Ovary (tissue), 9 donors: Measurements from ENCODE around the gene POLN. TPM values are rescaled to one million over a fixed set of nuclear protein-coding genes. Genes with fewer than 3 reads are reported as not detected.

ENCODE experiments used
- DNase-seq, 5 donors: peaks; one replicate each; pipeline ENCODE4 v3.0.0-alpha.2; 2019 to 2020
- H3K27ac ChIP-seq, 2 donors: fragments of 200-600 bp; one replicate each; pipeline versions ENCODE4 v1.5.1 to v1.8.0; 2019 to 2022
- H3K27me3 ChIP-seq: fragments of 200-600 bp; one replicate; pipeline ENCODE4 v1.8.0; 2022
- H3K36me3 ChIP-seq: fragments of 200-600 bp; sonication (generic); one replicate; pipeline ENCODE4 v1.5.1; 2019
- H3K4me1 ChIP-seq: one replicate; pipeline ENCODE4 v1.8.1; 2013; ENCODE audit warnings: mild to moderate bottlenecking, moderate library complexity; ENCODE audit not compliant: insufficient read depth
- H3K4me3 ChIP-seq: fragments of 200-600 bp; sonication (generic); one replicate; pipeline ENCODE4 v1.5.1; 2017
- H3K9me3 ChIP-seq, 2 donors: fragments of 200-600 bp in 1 of 2; sonication (generic) in 1 of 2; one replicate each; pipeline versions ENCODE4 v1.5.1 to v1.8.1; 2013 to 2019; ENCODE audit warnings: mild to moderate bottlenecking in 1 of 2, moderate library complexity in 1 of 2
- EP300 ChIP-seq: sonication (generic); formaldehyde crosslinking; IDR thresholded peaks from one replicate; pipeline ENCODE4 v1.6.1; 2017; ENCODE audit warnings: antibody characterized with exemption
- POLR2A ChIP-seq: fragments of 450-650 bp; IDR thresholded peaks from one replicate; pipeline ENCODE4 v1.6.1; 2017; ENCODE audit warnings: antibody characterized with exemption, mild to moderate bottlenecking, moderate library complexity
- WGBS, 3 donors: extraction: QIAGEN DNeasy Blood & Tissue Kit in 1 of 3; methylation state at CpG; one replicate each; pipeline versions ENCODE4 v1.1.5 to v1.1.7; 2013 to 2017; 5-methylcytosine and 5-hydroxymethylcytosine counted together
- intact Hi-C, 4 donors: fragments of 100-400 bp; cut with DNase I; formaldehyde crosslinking; loops; one replicate each; pipeline versions ENCODE4 v1.11.0 to v1.15.1; 2022 to 2023
- polyA plus RNA-seq, 2 donors: library from polyadenylated mRNA; stranded (reverse); fragments of 200-250 nt in 1 of 2; fragments of 350-450 nt in 1 of 2; fragmentation: Illumina TruSeq in 1 of 2; extraction: RNeasy Lipid Tissue Mini Kit (QIAGEN cat#74804) in 1 of 2; gene quantifications; one replicate each; pipeline ENCODE4 v1.2.3, GENCODE V29; 2013 to 2014
- total RNA-seq, 7 donors: library from RNA; depleted of rRNA in 2 of 7; stranded (reverse); fragments of >200 nt in 2 of 7; fragmentation: NEBNext Ultra II Directional in 3 of 7; extraction: Animal tissue kit (Norgen Biotek cat#: 25700) in 3 of 7; gene quantifications; one replicate each; pipeline versions ENCODE4 v1.1.0 to v1.2.4, GENCODE V29; 2016 to 2023
- TF ChIP-seq, protein P1 (sequence below), 3 donors: fragments of 450-650 bp in 2 of 3; fragments of 200-600 bp in 1 of 3; IDR thresholded peaks; one replicate each; pipeline versions ENCODE4 v1.5.1 to v1.8.0; 2016 to 2022; ENCODE audit warnings: antibody characterized with exemption in 3 of 3, mild to moderate bottlenecking in 1 of 3
- donor health status: DM: no; HTN: no; CAD: no; lungs with moderate emphysema.
- donor health status: DM: no; HTN: no; CAD: no.
- donor health status: Bipolar disorder and iron deficiency.
- donor health status: DM: yes; HTN: yes; CAD: no.
- donor health status: DM: no; HTN: no; CAD: no.
- donor health status: DM: yes; HTN: yes; CAD: no.

The POLN gene
- total and polyA plus RNA-seq, 9 donors, result 0.95 to 11.4 (median 3.1) TPM

DNA sequence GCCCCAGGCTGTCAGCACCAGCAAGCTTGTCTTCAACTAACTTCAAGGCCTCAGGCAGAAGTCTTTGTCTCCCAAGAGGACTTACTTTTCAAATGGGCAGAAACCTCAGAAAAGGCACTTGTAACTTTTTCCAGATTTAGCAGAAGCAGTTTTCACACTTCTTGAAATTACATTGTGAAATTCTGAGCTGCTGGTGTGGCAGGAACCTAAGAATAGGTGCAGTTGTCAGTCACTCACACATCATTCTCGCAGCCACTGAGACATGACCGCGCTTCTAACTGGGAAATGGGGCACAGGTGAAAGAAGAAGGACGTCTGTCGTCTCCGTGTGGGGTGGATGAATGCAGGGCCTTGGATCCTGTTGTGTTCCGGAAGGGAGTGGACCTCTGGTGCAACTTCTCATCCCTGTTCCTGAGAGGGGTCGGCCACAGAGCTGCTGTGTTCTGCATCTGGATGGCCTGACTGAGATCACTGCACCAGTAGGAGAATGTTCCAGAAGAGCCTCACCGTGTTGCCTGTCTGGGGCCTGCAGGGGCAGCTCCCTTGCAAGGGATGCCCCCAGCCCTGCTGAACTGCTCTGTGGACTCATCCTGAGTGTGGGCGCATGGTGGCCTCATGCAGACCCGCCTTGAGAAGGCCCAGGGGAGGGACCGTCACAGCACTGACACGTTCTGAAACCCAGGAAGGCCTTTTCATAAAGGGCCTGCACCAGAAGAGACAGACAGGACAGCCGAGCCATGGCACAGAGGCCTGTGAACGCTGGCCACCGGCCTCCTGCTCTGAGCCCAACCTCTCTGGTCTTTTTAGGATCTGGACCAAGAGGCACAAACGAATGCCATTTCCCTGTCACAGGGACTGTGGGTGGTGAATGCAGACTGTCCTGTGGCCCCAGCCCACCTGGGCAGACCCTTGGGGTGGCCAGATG is 164.1 kb downstream of the POLN start:
- peak in 1 of 5 donors; percentile 7 for DNase-seq
- Histone ChIP-seq H3K9me3 (no peaks in the 10 kb centered on the region), H3K36me3 (no peaks in the 10 kb centered on the region), H3K4me1 (no peaks in the 10 kb centered on the region), H3K27me3 (no peaks in the 10 kb centered on the region), H3K4me3 (no peak overlapping the region), H3K27ac (no peak overlapping the region)
- TF ChIP-seq POLR2A, result no peak
- TF ChIP-seq EP300, result no peak
- TF ChIP-seq, protein P1, sequence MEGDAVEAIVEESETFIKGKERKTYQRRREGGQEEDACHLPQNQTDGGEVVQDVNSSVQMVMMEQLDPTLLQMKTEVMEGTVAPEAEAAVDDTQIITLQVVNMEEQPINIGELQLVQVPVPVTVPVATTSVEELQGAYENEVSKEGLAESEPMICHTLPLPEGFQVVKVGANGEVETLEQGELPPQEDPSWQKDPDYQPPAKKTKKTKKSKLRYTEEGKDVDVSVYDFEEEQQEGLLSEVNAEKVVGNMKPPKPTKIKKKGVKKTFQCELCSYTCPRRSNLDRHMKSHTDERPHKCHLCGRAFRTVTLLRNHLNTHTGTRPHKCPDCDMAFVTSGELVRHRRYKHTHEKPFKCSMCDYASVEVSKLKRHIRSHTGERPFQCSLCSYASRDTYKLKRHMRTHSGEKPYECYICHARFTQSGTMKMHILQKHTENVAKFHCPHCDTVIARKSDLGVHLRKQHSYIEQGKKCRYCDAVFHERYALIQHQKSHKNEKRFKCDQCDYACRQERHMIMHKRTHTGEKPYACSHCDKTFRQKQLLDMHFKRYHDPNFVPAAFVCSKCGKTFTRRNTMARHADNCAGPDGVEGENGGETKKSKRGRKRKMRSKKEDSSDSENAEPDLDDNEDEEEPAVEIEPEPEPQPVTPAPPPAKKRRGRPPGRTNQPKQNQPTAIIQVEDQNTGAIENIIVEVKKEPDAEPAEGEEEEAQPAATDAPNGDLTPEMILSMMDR (IDR thresholded peaks at IDR 0.05), result no peak
- 87 to 91% (median 89%) methylated on average over 17 of the region's 17 CpGs for WGBS, 3 donors
- intact Hi-C loops, result no loop called here

DNA sequence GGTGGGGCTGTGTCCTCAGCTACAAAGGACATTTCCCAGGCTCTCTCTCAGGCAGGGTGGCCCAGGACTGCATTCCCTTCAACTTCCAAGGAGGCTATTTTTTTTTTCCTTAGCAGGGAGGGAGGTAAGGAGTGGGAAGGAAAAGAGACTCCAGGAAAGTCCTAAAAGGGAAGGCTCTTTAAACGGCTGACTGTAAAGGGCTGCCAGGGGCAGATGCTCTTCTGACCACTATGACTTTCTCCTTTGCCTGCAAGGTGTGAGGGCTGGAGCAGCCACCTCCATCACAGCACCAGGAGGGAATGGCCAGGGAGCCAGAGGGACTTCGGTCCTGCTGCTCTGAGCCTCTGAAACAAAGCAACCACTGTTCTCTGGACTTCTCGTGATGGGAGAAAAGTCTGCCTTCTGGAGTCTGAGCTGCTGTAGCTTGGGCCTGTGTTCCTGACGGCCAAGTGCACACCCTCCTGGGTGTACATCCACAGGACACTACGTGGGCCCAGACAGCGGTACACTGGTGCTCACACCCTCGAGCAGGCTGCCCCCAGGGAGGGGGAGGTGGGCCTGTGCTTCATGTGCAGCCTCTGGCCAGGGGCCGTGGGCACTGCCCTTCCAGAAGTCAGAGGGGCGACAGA is 164.9 kb downstream of the POLN start:
- intact Hi-C loops, result no loop called here
- H3K27ac ChIP-seq, result no peak overlapping the region
- H3K36me3 ChIP-seq, result no peaks in the 10 kb centered on the region
- peaks cover 2% of the 10 kb centered on the region for H3K4me1 ChIP-seq
- no peak for TF ChIP-seq EP300
- TF ChIP-seq, protein P1 (IDR thresholded peaks at IDR 0.05), result no peak
- TF ChIP-seq POLR2A, result no peak
- H3K4me3 ChIP-seq, result no peak overlapping the region
- 85 to 89% (median 85%) methylated on average over 9 of the region's 9 CpGs for WGBS, 3 donors
- DNase-seq, result peak in 1 of 5 donors; percentile 2
- H3K9me3 ChIP-seq, result no peaks in the 10 kb centered on the region
- H3K27me3 ChIP-seq, result no peaks in the 10 kb centered on the region

DNA sequence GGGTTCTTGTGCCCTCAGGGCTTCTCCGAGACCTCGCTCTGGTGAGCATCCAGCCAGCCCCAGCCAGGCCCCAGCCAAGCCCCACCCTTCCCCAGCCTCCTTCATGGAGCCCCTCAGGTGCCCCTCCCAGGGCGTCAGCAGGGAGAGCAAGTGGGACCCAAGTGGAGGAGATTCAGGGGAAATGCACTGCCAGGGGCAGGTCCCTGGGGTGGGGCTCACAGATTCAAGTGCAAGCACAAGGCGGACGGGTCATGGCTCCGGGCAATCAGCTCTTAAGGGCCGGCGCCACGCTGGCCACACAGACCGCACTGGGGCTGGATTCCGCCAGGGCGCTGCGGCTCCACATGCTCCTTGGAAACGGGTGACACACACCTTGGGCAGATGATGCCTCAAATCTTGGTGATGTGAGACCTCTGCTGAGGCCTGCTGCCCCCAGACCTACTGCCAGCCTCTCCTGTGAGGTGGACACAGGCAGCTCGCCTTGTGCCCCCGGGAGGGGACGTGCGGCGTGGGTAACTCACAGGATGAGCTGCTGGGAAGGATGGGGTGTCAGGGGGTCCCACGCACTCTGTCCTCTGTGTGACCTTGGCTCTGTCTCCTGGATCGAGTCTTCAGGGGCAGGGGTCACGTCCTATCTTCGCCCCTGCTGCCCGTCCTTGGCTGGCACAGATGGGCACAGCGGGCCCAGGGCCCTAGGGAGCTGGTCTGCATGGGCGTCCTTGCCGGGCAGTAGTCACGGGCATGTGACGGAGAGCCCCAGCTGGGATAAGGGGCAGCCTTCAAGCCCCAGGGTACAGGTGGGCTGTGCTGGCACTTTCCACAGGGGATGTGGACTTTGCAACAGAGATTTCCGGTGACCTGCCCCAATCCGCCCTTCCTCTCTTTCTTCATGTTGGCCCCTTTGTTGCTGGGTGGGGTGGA is 165.7 kb downstream of the POLN start:
- intact Hi-C loops, result no loop called here
- DNase-seq, result peak in 1 of 5 donors; percentile 10
- no peak overlapping the region for H3K4me3 ChIP-seq
- no peak for TF ChIP-seq EP300
- no peak for TF ChIP-seq POLR2A
- TF ChIP-seq, protein P1 (IDR thresholded peaks at IDR 0.05), result no peak
- 90 to 94% (median 94%) methylated on average over 14 to 31 of the region's 31 CpGs for WGBS, 3 donors
- no peaks in the 10 kb centered on the region for H3K9me3 ChIP-seq
- H3K36me3 ChIP-seq, result no peaks in the 10 kb centered on the region
- peaks cover 8% of the 10 kb centered on the region for H3K4me1 ChIP-seq
- no peaks in the 10 kb centered on the region for H3K27me3 ChIP-seq
- H3K27ac ChIP-seq, result no peak overlapping the region
